ENCODE results near the gene FZR1. TPM values are rescaled to one million over a fixed set of nuclear protein-coding genes. Genes with fewer than 3 reads are reported as not detected.

FZR1 gene
- total and polyA plus RNA-seq, 2 of the 8 experiments (the other 6 are each of a cell fraction or from before 2014, with no cell fraction given) = 21.6 to 35.5 TPM

- H2AFZ ChIP-seq (ENCODE audit: low read length) = no peak overlapping the region
- no peak overlapping the region for H3K56ac ChIP-seq (replicated peaks; ENCODE audit: insufficient read length, low read depth, low read length)
- CTCF ChIA-PET (ENCODE audit: partially characterized antibody) = interaction anchor here (0.7 to 1.5 kb wide), 2 partner anchors 11 to 19 kb away, joined by 3 to 7 read pairs; no protein-coding TSS in a partner anchor
- no peak overlapping the region for H3K14ac ChIP-seq (ENCODE audit: insufficient read length)
- no peak overlapping the region for H2BK120ac ChIP-seq (replicated peaks; ENCODE audit: low read depth, low read length)
- no peak overlapping the region for H3K4ac ChIP-seq (replicated peaks; ENCODE audit: insufficient read length, low read depth, low read length)
- no peak overlapping the region for H3K4me3 ChIP-seq (ENCODE audit: extremely low read depth in 1 of 4, insufficient read depth in 2 of 4, low read depth in 3 of 4, low read length in 4 of 4)
- H3K18ac ChIP-seq (ENCODE audit: extremely low read depth, low read length) = no peak overlapping the region
- no peak for DNase-seq (ENCODE audit: low read depth in 1 of 2, low spot score in 2 of 2)
- H4K91ac ChIP-seq (replicated peaks; ENCODE audit: insufficient read length, low read length) = no peak overlapping the region
- H3K27ac ChIP-seq (ENCODE audit: low read depth, low read length) = no peak overlapping the region
- no peak for FAIRE-seq
- no peaks in the 10 kb centered on the region; a peak in 3 of 7 replicates for H3K4me1 ChIP-seq (replicated peaks in 1 of 4; ENCODE audit: control insufficient read depth in 3 of 4, insufficient read depth in 4 of 4, low read length in 3 of 4)
- no peaks in the 10 kb centered on the region for H3K9me3 ChIP-seq (ENCODE audit: insufficient read depth in 2 of 2, low read depth in 1 of 2, low read length in 1 of 2)
- H2BK15ac ChIP-seq (ENCODE audit: low read length) = no peak overlapping the region
- peaks cover 7% of the 10 kb centered on the region for H3K23me2 ChIP-seq (ENCODE audit: low read depth, low read length)
- POLR2A ChIA-PET (ENCODE audit: partially characterized antibody) = no interaction called here
- TF ChIP-seq E2F6 (IDR thresholded peaks at IDR 0.05) = no peak
- no peak for TF ChIP-seq JUN (IDR thresholded peaks at IDR 0.05; ENCODE audit: low read depth, low read length)
- TF ChIP-seq NRF1 (IDR thresholded peaks at IDR 0.05; ENCODE audit: low read depth, low read length) = no peak
- TF ChIP-seq RAD21 (IDR thresholded peaks at IDR 0.05 in 1 of 2, conservative IDR thresholded peaks at IDR 0.05 in 1 of 2; ENCODE audit: low read depth in 2 of 2, low read length in 2 of 2) = no peak
- TF ChIP-seq SIX5 (IDR thresholded peaks at IDR 0.05; ENCODE audit: low read depth, low read length) = no peak
- peaks cover 4 to 23% (median 12%) of the 10 kb centered on the region in 4 experiments; a peak in 7 of 8 replicates for H3K36me3 ChIP-seq (ENCODE audit: control insufficient read depth in 2 of 4, insufficient read depth in 4 of 4, low read length in 3 of 4)
- H4K8ac ChIP-seq (ENCODE audit: extremely low read depth, insufficient read depth, low read length) = no peak overlapping the region
- H4K20me1 ChIP-seq (replicated peaks in 1 of 2; ENCODE audit: control insufficient read depth in 1 of 2, insufficient read depth in 2 of 2, low read length in 2 of 2) = peaks cover 1 to 8% of the 10 kb centered on the region in 2 experiments
- no peak overlapping the region for H2BK20ac ChIP-seq (ENCODE audit: low read length)
- no peak overlapping the region for H3K23ac ChIP-seq (ENCODE audit: insufficient read length)
- no peak overlapping the region for H3K4me2 ChIP-seq (ENCODE audit: insufficient read depth in 1 of 2, low read depth in 2 of 2, low read length in 2 of 2)
- no peak overlapping the region for H4K5ac ChIP-seq (ENCODE audit: insufficient read length, low read depth, low read length)
- peaks cover 6% of the 10 kb centered on the region for H3K79me1 ChIP-seq (ENCODE audit: low read depth, low read length)
- H2BK12ac ChIP-seq (ENCODE audit: low read depth, low read length) = no peak overlapping the region
- H2AK5ac ChIP-seq (ENCODE audit: low read depth, low read length) = no peak overlapping the region
- H3K27me3 ChIP-seq (replicated peaks in 1 of 4; ENCODE audit: control insufficient read depth in 3 of 4, extremely low read depth in 1 of 4, insufficient read depth in 3 of 4, low read length in 3 of 4) = no peaks in the 10 kb centered on the region
- WGBS, 2 experiments (ENCODE audit: extremely low coverage in 1 of 2, insufficient coverage in 1 of 2, insufficient read length in 1 of 2, insufficient replicate concordance in 2 of 2, low coverage in 1 of 2, low lambda C conversion rate in 2 of 2, missing lambda C conversion rate in 1 of 2) = 93% methylated on average over 32 of the region's 32 CpGs; no CpG with 5 or more reads in 1 of the 2 experiments
- no peak overlapping the region for H2BK5ac ChIP-seq (ENCODE audit: low read depth, low read length)
- peaks cover 0 to 30% of the 10 kb centered on the region in 2 experiments; a peak in 2 of 4 replicates for H3K79me2 ChIP-seq (ENCODE audit: control insufficient read depth in 1 of 2, insufficient read depth in 2 of 2, low read length in 2 of 2)
- no peak overlapping the region for H3K9ac ChIP-seq (replicated peaks in 1 of 4; ENCODE audit: extremely low read depth in 1 of 4, low read depth in 3 of 4, low read length in 3 of 4)
Observed at GRCh38 chr19:3496392-3497273, 9.5 kb upstream of the FZR1 start.
